GM12873 (cell line): ENCODE data around the gene TXLNB.
A peak's percentile ranks its signal among the peaks of the same experiment; 100 is the strongest.

Experiments
- TF ChIP-seq, protein P1 (sequence below): IDR thresholded peaks from 2 replicates; pipeline ENCODE4 v1.5.1; 2012; ENCODE audit warnings: low read depth, mild to moderate bottlenecking, moderate library complexity, low read length, control low read depth; ENCODE audit not compliant: insufficient read depth; ENCODE audit errors: missing control alignments

The TXLNB gene

DNA sequence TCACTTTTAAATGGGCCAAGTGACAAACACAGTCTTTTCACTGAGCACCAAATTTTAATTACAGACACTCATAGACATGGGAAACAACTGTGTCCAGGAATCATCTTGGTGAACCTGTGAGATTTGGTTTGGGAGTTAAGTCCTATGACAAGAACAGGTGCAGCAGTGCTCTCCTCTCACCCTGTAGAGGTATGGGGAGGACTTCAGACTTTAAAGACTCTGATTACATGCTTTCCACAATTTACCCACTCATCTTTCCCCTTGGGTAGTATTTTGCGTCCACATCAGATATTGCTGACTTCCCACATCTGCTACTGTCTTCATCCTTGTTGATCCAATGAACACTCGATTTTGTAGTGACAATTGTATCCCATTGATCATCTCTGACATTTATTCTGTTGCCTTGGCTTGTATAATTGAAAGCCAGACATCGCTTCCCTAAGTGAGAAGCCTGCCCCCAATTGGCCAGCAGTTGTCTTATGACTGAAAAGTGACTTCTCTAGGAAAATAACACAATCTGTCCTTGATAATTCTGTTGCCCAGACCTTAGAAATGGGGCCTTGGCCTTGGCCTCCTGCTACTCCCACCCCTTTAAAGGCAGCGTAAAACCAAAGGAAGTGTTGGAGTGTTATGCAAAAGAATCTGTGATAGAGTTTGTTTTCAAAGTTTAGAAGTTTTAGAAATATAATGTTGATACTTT, 40.0 kb downstream of the TXLNB start:
- TF ChIP-seq, protein P1, sequence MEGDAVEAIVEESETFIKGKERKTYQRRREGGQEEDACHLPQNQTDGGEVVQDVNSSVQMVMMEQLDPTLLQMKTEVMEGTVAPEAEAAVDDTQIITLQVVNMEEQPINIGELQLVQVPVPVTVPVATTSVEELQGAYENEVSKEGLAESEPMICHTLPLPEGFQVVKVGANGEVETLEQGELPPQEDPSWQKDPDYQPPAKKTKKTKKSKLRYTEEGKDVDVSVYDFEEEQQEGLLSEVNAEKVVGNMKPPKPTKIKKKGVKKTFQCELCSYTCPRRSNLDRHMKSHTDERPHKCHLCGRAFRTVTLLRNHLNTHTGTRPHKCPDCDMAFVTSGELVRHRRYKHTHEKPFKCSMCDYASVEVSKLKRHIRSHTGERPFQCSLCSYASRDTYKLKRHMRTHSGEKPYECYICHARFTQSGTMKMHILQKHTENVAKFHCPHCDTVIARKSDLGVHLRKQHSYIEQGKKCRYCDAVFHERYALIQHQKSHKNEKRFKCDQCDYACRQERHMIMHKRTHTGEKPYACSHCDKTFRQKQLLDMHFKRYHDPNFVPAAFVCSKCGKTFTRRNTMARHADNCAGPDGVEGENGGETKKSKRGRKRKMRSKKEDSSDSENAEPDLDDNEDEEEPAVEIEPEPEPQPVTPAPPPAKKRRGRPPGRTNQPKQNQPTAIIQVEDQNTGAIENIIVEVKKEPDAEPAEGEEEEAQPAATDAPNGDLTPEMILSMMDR, result no peak

DNA sequence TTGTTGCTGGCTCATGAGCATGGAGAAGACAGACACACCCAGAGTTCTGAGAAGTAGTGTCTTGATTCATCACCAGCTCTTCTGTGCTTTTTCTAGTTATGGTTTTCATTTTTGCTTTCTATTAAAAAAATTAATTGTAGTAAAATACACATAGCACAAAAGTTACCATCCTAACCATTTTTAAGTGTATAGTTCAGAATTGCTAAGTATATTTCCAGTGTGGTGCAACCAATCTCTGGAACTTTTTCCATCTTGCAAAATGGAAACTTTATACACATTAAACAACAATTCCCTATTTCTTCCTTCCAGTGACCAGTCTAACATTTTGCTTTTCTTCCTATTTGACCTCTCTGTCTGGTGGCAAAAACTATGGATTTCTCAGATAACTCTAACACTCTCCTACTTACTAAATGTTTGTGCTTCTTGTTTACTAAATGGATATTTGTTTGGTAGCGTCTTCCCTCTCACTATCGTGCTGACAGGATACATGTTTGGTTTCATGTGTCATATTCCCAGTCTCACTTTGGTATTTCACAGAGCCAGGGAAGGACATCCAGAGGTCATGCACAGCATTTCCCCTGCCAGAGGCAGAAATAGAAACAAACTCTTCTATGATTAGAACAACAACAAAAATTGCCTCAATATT, 40.6 kb downstream of the TXLNB start:
- TF ChIP-seq, protein P1, result no peak

DNA sequence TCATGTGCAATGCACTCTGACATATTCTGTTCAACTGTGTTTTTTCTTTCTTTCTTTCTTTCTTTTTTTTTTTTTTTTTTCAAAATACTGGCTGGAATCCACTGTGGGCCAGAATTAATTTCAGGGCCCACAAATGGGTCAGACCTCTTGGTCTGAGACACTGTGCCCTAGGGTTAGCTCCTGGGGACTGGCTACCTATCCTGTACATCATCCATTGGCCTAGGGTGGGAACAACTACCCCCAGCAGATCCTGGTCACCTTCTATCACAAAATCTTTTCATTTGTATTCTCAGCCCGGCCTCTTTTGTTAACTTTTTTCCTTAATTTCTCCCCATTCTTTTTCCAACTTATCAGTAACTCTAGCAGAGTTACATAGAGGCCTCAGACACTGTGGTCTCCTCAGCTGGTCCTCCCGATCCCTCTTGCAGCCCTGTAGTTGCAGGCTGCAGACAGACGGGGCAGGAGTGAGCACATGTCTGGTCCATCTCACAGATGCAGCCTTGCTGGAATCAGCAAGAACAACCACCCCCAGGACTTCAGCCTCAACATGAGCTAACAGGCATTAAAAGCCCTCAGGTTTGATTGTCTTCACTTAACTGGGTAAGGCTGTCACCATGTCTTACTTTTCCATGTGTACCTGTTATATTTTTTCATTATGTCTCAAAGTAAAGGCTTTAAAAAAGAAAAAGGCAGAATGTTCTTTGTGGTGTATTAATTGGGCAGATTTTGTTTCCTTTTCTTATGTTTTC, 41.3 kb downstream of the TXLNB start:
- TF ChIP-seq, protein P1, result peak; percentile 84

DNA sequence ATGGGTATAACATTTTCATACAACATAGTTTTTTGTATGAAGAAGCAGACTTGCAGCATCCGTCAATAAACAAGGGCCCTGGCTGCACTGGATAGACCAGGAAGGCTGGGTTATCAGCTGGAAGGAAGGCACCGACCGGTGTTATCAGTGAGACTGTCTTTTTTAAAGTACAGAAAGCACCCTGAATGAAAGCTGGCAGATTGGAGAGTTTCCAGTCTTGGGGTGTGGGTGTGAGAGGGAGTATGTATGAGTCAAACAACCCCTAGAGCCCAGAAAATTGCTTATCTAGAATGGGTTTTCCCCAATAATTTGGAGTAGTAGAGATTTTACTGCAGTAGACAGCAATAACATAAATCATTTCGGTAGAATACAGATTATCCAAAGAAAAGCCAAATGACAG, 42.4 kb downstream of the TXLNB start:
- TF ChIP-seq, protein P1, result no peak

DNA sequence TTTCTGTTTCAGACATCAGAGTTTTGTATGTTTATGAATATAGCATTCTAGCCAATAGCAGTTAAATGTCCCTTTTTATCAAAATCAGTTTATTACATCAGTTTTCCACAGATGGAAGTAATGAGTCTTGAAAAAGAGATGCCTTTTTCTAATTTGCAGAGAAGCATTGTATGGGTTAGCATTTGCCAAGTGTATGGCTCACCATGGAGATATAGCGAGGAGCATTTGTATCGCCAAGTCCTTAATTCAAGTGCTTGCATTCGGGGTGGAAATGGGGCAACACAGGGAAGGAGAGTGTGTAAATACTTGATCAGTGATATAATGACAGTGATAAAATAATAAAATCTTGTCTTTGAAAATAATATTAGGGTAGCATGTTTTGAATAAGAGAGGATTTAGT, 42.9 kb downstream of the TXLNB start:
- TF ChIP-seq, protein P1, result no peak

DNA sequence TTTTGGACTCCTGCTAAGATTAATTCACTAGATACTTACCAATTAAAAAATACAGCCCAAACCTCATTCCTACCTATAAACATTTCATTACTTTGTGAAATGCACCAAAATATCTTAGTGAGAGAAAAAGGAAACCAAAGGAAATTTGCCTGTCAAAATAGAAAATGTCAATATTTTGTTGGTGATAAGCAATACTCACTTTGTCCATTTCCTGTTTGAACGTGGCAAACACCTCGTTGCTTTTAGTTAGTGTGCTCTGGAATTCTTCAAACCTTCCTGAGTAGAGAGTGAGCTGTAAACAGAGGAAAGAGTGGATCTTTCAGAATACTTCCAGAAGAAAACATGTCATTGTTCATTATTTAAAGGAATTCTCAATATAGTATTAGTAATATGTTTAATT, 44.2 kb downstream of the TXLNB start:
- TF ChIP-seq, protein P1, result no peak

DNA sequence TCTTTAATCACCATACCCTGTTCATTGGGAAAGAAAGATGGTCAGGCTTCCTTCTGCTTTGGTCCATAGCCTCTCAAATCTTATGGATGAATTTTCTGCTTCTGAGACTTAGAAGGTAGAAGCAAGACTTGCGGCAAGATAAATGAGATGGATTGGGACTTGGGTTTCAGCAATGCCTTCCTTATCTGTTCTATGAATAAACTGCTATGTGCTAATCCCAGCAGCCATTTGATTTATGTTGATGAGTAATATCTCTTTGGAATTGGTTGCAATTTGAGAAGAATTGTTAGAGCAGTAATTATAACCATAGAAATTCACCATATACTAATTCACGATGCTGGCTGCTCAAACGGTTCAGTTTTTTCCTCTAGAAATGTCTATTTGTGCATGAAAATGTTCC, 48.3 kb downstream of the TXLNB start:
- TF ChIP-seq, protein P1, result no peak
